CD4-positive, alpha-beta T cell treated with Interleukin-17A for 1 hour (primary cell): ENCODE data around the gene TATDN3.
"Not testable (repeated sequence)": the region's sequence is repeated elsewhere in the genome, so short reads cannot be mapped to it uniquely, and the experiment has no call there.

Experiments
- DNase-seq: peaks from one replicate; pipeline ENCODE4 v3.0.0-alpha.2; 2020

TATDN3 gene

GRCh38 chr1:212833211-212834207 is 41.8 kb downstream of the TATDN3 start:
- DNase-seq = peak; percentile 8

GRCh38 chr1:212838145-212838544 is 46.5 kb downstream of the TATDN3 start:
- no peak for DNase-seq

DNA sequence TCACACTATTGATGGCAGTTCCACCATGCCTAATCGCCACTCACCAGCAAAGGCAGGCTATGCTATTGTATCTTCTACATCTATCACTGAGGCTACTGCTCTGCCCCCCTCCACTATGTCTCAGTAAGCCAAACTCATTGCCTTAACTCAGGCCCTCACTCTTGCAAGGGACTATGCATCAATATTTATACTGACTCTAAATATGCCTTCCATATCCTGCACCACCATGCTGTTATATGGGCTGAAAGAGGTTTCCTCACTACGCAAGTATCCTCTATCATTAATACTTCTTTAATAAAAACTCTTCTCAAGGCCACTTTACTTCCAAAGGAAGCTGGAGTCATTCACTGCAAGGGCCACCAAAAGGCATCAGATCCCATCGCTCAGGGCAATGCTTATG is 52.8 kb downstream of the TATDN3 start:
- DNase-seq = not testable (repeated sequence)

DNA sequence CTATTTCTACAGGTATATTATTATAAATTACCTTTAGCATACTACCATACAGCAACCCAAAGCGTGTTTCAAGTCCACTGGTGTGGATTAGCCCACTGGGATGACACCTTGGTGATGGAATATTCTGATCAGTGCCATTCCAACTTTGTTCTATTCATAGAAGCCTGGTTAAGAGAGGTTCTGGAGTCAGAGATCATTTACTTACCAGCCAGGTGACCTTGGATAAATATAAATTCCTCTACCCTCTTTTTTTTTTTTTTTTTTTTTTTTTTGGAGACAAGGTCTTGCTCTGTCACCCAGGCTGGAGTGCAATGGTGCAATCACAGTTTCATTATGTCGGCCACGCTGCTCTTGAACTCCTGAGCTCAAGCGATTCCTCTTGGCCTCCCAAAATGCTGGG is 55.9 kb downstream of the TATDN3 start, which contains the start of gene SPATA45:
Gene SPATA45, minus strand, starts transcription at position 101 of the 400 bp plus-strand sequence. CDS start 11,500 bp downstream, outside the sequence.
- no peak for DNase-seq

DNA sequence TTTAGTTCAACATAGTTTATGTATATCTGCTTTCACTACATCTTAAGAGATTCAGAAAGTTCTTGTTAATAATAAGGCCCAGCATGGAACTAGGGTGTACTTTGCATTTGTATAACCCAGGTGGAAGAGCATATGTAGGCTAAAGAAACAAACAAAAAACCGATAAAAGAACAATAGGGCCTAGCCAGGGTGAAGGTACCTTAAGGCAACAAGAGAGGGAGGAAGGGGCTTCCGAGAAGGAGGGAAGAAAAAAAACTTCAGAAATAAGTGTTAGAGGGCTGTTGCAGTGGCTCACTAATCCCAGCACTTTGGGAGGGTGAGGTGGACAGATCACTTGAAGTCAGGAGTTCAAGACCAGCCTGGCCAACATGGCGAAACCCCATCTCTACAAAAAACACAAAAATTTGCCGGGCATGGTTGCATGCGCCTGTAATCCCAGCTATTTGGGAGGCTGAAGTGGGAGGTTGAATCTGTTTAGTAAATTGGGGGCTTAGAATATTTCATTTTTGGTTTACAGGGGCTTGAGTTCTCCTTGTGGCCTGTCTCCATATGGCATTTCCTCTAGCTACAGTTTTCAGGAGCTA is 60.5 kb downstream of the TATDN3 start:
- DNase-seq = no peak

- no peak for DNase-seq
Measured at GRCh38 chr1:212853658-212854057, 62.0 kb downstream of the TATDN3 start.

DNA sequence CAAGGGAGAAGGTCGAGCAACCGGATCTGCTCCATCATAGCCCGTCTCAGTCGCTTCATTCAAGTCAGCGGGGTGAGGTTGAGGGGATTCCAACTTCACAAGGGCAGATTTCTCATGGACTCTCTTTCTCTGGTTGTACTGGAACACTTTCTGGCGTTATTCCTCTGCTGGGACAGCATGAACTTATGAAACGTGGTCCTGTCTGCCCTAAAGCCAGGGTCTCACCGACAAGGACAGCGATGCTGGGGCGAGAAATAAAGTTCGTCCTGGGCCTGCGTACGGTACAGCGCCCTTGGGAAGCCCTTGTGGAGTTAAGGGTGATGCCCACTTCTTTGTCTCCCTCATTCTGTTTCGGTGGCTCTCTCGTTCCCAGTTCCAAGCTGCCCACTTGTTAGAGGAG is 65.1 kb downstream of the TATDN3 start:
- no peak for DNase-seq

- DNase-seq = peak; percentile 94
Measured at GRCh38 chr1:212857992-212858460, 66.3 kb downstream of the TATDN3 start, which contains the start of gene FLVCR1. FLVCR1 (plus strand) TSS chr1:212858275; CDS start chr1:212858453, 178 bp downstream.

DNA sequence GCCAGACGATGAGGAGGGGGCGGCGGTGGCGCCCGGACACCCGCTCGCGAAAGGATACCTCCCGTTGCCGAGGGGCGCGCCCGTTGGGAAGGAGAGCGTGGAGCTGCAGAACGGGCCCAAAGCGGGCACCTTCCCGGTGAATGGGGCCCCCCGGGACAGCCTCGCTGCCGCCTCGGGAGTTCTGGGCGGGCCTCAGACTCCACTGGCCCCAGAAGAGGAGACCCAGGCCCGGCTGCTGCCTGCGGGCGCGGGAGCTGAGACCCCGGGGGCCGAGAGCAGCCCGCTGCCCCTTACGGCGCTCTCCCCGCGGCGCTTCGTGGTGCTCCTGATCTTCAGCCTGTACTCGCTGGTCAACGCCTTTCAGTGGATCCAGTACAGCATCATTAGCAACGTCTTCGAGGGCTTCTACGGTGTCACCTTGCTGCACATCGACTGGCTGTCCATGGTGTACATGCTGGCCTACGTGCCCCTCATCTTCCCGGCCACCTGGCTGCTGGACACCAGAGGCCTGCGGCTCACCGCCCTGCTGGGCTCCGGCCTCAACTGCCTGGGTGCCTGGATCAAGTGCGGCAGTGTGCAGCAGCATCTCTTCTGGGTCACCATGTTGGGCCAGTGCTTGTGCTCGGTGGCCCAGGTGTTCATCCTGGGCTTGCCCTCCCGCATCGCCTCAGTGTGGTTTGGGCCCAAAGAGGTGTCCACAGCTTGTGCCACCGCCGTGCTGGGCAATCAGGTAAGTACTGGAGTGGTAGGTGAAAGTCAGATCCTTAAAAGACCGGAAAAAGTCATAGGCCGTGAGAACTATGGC is 67.0 kb downstream of the TATDN3 start:
- no peak for DNase-seq

GRCh38 chr1:212860713-212861581 is 69.3 kb downstream of the TATDN3 start:
- DNase-seq = no peak

DNA sequence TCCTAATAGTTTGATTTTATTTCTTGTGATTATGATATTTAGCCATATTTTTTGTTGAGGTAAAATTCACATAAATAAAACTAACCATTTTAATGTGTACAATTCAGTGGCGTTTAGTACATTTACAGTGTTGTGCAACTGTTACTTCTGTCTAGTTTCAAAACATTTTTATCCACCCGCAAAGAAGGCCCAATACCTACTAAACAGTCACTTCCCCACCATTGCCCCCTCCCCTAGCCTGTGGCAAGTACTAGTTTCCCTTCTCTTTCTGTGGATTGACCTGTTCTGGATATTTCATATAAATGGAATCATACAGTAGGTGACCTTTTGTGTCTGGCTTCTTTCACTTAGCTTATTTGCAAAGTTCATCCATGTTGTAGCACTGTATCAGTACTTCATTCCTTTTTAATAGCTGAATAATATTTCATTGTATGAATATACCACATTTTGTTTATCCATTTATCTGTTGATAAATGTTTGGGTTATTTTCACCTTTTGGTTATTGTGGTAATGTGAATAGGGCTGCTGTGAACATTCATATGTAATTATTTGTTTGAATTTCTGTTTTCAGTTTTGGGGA is 70.5 kb downstream of the TATDN3 start:
- DNase-seq = no peak

DNA sequence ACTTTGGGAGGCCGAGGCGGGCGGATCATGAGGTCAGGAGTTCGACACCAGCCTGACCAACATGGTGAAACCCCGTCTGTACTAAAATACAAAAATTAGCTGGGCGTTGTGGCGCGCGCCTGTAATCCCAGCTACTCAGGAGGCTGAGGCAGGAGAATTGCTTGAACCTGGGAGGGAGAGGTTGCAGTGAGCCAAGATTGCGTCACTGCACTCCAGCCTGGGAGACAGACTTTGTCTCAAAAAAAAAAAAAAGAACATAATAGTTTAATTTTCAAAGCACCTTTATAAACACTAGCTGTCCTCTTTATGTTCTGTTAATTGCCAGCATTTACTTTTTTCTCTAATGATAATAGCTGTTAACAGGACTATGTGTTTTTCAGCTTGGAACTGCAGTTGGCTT is 71.7 kb downstream of the TATDN3 start:
- DNase-seq = not testable (repeated sequence)

GRCh38 chr1:212864201-212864600 is 72.5 kb downstream of the TATDN3 start:
- DNase-seq = no peak
